Measurements from ENCODE around the gene MEMO1. TPM values are rescaled to one million over a fixed set of nuclear protein-coding genes. Genes with fewer than 3 reads are reported as not detected.
"Not testable (repeated sequence)": the region's sequence is repeated elsewhere in the genome, so short reads cannot be mapped to it uniquely, and the experiment has no call there.

MEMO1 gene
- total RNA-seq, 2 experiments from 2014 or later, result 50.1 to 52.3 TPM

GRCh38 chr2:31909661-31910060 lies 101.1 kb downstream of the MEMO1 start:
- H3K9me3 Mint-ChIP-seq, result no peaks in the 10 kb centered on the region
- H3K4me1 Mint-ChIP-seq, result peaks cover 11% of the 10 kb centered on the region
- H3K36me3 Mint-ChIP-seq (ENCODE audit: low read depth), result peaks cover 29% of the 10 kb centered on the region
- DNase-seq, result no peak
- no peak overlapping the region for H3K27ac Mint-ChIP-seq
- ChIA-PET POLR2A (no interaction called here), CTCF (interaction anchor here (0.7 kb wide), 1 partner anchor 13 kb away, joined by 3 read pairs; no protein-coding TSS in a partner anchor)
- H3K27me3 Mint-ChIP-seq, result no peaks in the 10 kb centered on the region
- no peak overlapping the region for H3K4me3 Mint-ChIP-seq

GRCh38 chr2:31907491-31907890 lies 103.3 kb downstream of the MEMO1 start:
- CTCF ChIA-PET, result interaction anchor here (0.9 kb wide), 1 partner anchor 157 kb away, joined by 3 read pairs; no protein-coding TSS in a partner anchor
- DNase-seq, H3K27ac Mint-ChIP-seq, H3K9me3 Mint-ChIP-seq, H3K27me3 Mint-ChIP-seq, H3K4me3 Mint-ChIP-seq, POLR2A ChIA-PET: not testable (repeated sequence)
- peaks cover 19% of the 10 kb centered on the region for H3K4me1 Mint-ChIP-seq
- H3K36me3 Mint-ChIP-seq (ENCODE audit: low read depth), result peaks cover 28% of the 10 kb centered on the region

- Mint-ChIP-seq H3K9me3 (peaks cover 10% of the 10 kb centered on the region), H3K4me1 (peaks cover 11% of the 10 kb centered on the region), H3K4me3 (no peak overlapping the region), H3K27ac (no peak overlapping the region), H3K27me3 (no peaks in the 10 kb centered on the region), H3K36me3 (ENCODE audit: low read depth) (peaks cover 46% of the 10 kb centered on the region)
- CTCF ChIA-PET, result no interaction called here
- POLR2A ChIA-PET, result no interaction called here
- DNase-seq, result no peak
Measured at GRCh38 chr2:31903109-31903780, 107.6 kb downstream of the MEMO1 start.

- Mint-ChIP-seq H3K36me3 (ENCODE audit: low read depth) (peaks cover 54% of the 10 kb centered on the region), H3K27me3 (no peaks in the 10 kb centered on the region), H3K4me1 (peaks cover 9% of the 10 kb centered on the region), H3K27ac (no peak overlapping the region), H3K9me3 (peaks cover 23% of the 10 kb centered on the region), H3K4me3 (no peak overlapping the region)
- CTCF ChIA-PET, result no interaction called here
- POLR2A ChIA-PET, result no interaction called here
- DNase-seq, result no peak
Measured at GRCh38 chr2:31901900-31902299, 108.9 kb downstream of the MEMO1 start.

GRCh38 chr2:31900156-31900555 lies 110.7 kb downstream of the MEMO1 start:
- H3K27me3 Mint-ChIP-seq, H3K4me3 Mint-ChIP-seq, H3K4me1 Mint-ChIP-seq, POLR2A ChIA-PET, CTCF ChIA-PET, H3K27ac Mint-ChIP-seq, DNase-seq: not testable (repeated sequence)
- peaks cover 57% of the 10 kb centered on the region for H3K36me3 Mint-ChIP-seq (ENCODE audit: low read depth)
- H3K9me3 Mint-ChIP-seq, result peaks cover 24% of the 10 kb centered on the region

- CTCF ChIA-PET, result interaction anchor here (0.9 kb wide), 1 partner anchor 14 kb away, joined by 3 read pairs; no protein-coding TSS in a partner anchor
- H3K27me3 Mint-ChIP-seq, H3K27ac Mint-ChIP-seq, DNase-seq, POLR2A ChIA-PET, H3K4me3 Mint-ChIP-seq, H3K4me1 Mint-ChIP-seq: not testable (repeated sequence)
- H3K9me3 Mint-ChIP-seq, result peaks cover 24% of the 10 kb centered on the region
- H3K36me3 Mint-ChIP-seq (ENCODE audit: low read depth), result peaks cover 59% of the 10 kb centered on the region
Measured at GRCh38 chr2:31898346-31898745, 112.5 kb downstream of the MEMO1 start.

GRCh38 chr2:31897340-31897739 lies 113.5 kb downstream of the MEMO1 start:
- CTCF ChIA-PET, H3K4me1 Mint-ChIP-seq, H3K27me3 Mint-ChIP-seq, H3K27ac Mint-ChIP-seq, POLR2A ChIA-PET, H3K4me3 Mint-ChIP-seq, DNase-seq: not testable (repeated sequence)
- H3K36me3 Mint-ChIP-seq (ENCODE audit: low read depth), result peaks cover 54% of the 10 kb centered on the region
- H3K9me3 Mint-ChIP-seq, result peaks cover 24% of the 10 kb centered on the region

GRCh38 chr2:31896293-31896692 lies 114.5 kb downstream of the MEMO1 start:
- H3K4me1 Mint-ChIP-seq, result no peaks in the 10 kb centered on the region
- DNase-seq, result no peak
- no peak overlapping the region for H3K27ac Mint-ChIP-seq
- H3K9me3 Mint-ChIP-seq, result peaks cover 24% of the 10 kb centered on the region
- no peak overlapping the region for H3K4me3 Mint-ChIP-seq
- peaks cover 50% of the 10 kb centered on the region for H3K36me3 Mint-ChIP-seq (ENCODE audit: low read depth)
- ChIA-PET CTCF (no interaction called here), POLR2A (no interaction called here)
- no peaks in the 10 kb centered on the region for H3K27me3 Mint-ChIP-seq

GRCh38 chr2:31894656-31895055 lies 116.2 kb downstream of the MEMO1 start:
- H3K4me3 Mint-ChIP-seq, result no peak overlapping the region

GRCh38 chr2:31893094-31893493 lies 117.7 kb downstream of the MEMO1 start:
- Mint-ChIP-seq H3K27ac (no peak overlapping the region), H3K9me3 (peaks cover 12% of the 10 kb centered on the region), H3K4me1 (peaks cover 4% of the 10 kb centered on the region), H3K27me3 (no peaks in the 10 kb centered on the region), H3K4me3 (no peak overlapping the region), H3K36me3 (ENCODE audit: low read depth) (peaks cover 36% of the 10 kb centered on the region)
- no peak for DNase-seq
- POLR2A ChIA-PET, result no interaction called here
- CTCF ChIA-PET, result no interaction called here

More at GRCh38 chr2:31894656-31895055, 116.2 kb downstream of the MEMO1 start:
- no peak for DNase-seq
- Mint-ChIP-seq H3K36me3 (ENCODE audit: low read depth) (peaks cover 44% of the 10 kb centered on the region), H3K27ac (no peak overlapping the region), H3K4me1 (peaks cover 3% of the 10 kb centered on the region), H3K27me3 (no peaks in the 10 kb centered on the region), H3K9me3 (peaks cover 22% of the 10 kb centered on the region)
- ChIA-PET CTCF (no interaction called here), POLR2A (no interaction called here)

GRCh38 chr2:31889044-31889443 lies 121.8 kb downstream of the MEMO1 start:
- Mint-ChIP-seq H3K4me3 (no peak overlapping the region), H3K27ac (no peak overlapping the region), H3K9me3 (no peaks in the 10 kb centered on the region), H3K4me1 (peaks cover 4% of the 10 kb centered on the region), H3K36me3 (ENCODE audit: low read depth) (peaks cover 19% of the 10 kb centered on the region), H3K27me3 (no peaks in the 10 kb centered on the region)
- DNase-seq, result no peak
- ChIA-PET CTCF (no interaction called here), POLR2A (interaction anchor here (1.0 kb wide), 1 partner anchor 151 kb away, joined by 3 read pairs; the partner anchor contains the start of gene DPY30)

- H3K9me3 Mint-ChIP-seq, result no peaks in the 10 kb centered on the region
- peak overlapping the region; percentile 19 for H3K27ac Mint-ChIP-seq
- peaks cover 17% of the 10 kb centered on the region for H3K36me3 Mint-ChIP-seq (ENCODE audit: low read depth)
- peaks cover 4% of the 10 kb centered on the region for H3K4me1 Mint-ChIP-seq
- ChIA-PET POLR2A (interaction anchor here (1.0 kb wide), 1 partner anchor 151 kb away, joined by 3 read pairs; the partner anchor contains the start of gene DPY30), CTCF (no interaction called here)
- DNase-seq, result no peak
- H3K4me3 Mint-ChIP-seq, result no peak overlapping the region
- no peaks in the 10 kb centered on the region for H3K27me3 Mint-ChIP-seq
Measured at GRCh38 chr2:31888550-31888949, 122.3 kb downstream of the MEMO1 start.

- Mint-ChIP-seq H3K27ac (no peak overlapping the region), H3K4me3 (no peak overlapping the region), H3K36me3 (ENCODE audit: low read depth) (peaks cover 14% of the 10 kb centered on the region), H3K4me1 (peaks cover 4% of the 10 kb centered on the region), H3K27me3 (no peaks in the 10 kb centered on the region), H3K9me3 (no peaks in the 10 kb centered on the region)
- DNase-seq, result no peak
- ChIA-PET CTCF (interaction anchor here (0.5 to 0.9 kb wide), 4 partner anchors 9 to 910 kb away, joined by 3 to 6 read pairs (median 3); no protein-coding TSS in a partner anchor), POLR2A (no interaction called here)
Measured at GRCh38 chr2:31886700-31887099, 124.1 kb downstream of the MEMO1 start.

GRCh38 chr2:31877008-31877407 lies 133.8 kb downstream of the MEMO1 start:
- H3K27ac Mint-ChIP-seq, result no peak overlapping the region
- POLR2A ChIA-PET, result no interaction called here
- H3K4me1 Mint-ChIP-seq, result no peaks in the 10 kb centered on the region
- DNase-seq, result no peak
- no peaks in the 10 kb centered on the region for H3K27me3 Mint-ChIP-seq
- CTCF ChIA-PET, result interaction anchor here (0.8 kb wide), 1 partner anchor 9 kb away, joined by 3 read pairs; no protein-coding TSS in a partner anchor
- no peak overlapping the region for H3K4me3 Mint-ChIP-seq
- peaks cover 8% of the 10 kb centered on the region for H3K36me3 Mint-ChIP-seq (ENCODE audit: low read depth)
- no peaks in the 10 kb centered on the region for H3K9me3 Mint-ChIP-seq
